ENCODE data around the gene SLC11A1.

The SLC11A1 gene

GRCh38 chr2:218418717-218419458 lies 36.8 kb downstream of the SLC11A1 start, which contains the start of gene VIL1:
TSS of gene VIL1 (plus strand) at chr2:218419123. CDS start at chr2:218423779, 4,656 bp downstream.
- no peak within 1 kb of the TSS for H3K9ac ChIP-seq (ENCODE audit: low read length)

GRCh38 chr2:218419630-218420216 lies 37.6 kb downstream of the SLC11A1 start:
- no peak overlapping the region for H3K27ac ChIP-seq (ENCODE audit: low read length)
- no peaks in the 10 kb centered on the region for H3K9me3 ChIP-seq (ENCODE audit: insufficient read depth, low read length)
- H3K9ac ChIP-seq (ENCODE audit: low read length), result no peak overlapping the region
- H3K27me3 ChIP-seq (ENCODE audit: low read depth, low read length), result no peaks in the 10 kb centered on the region
- H3K4me3 ChIP-seq (ENCODE audit: low read length), result no peak overlapping the region
- no peak for TF ChIP-seq CTCF (IDR thresholded peaks at IDR 0.05; ENCODE audit: low read depth, low read length)
- H3K36me3 ChIP-seq (replicated peaks; ENCODE audit: low read depth, low read length), result no peaks in the 10 kb centered on the region
- H2AFZ ChIP-seq (ENCODE audit: low read depth, low read length), result no peak overlapping the region
- no peak overlapping the region for H3K4me2 ChIP-seq (ENCODE audit: low read length)
- H3K4me1 ChIP-seq (ENCODE audit: low read length), result no peaks in the 10 kb centered on the region
- H3K79me2 ChIP-seq (ENCODE audit: low read length), result no peaks in the 10 kb centered on the region
- H4K20me1 ChIP-seq (ENCODE audit: insufficient read depth, low read length), result no peaks in the 10 kb centered on the region

More at GRCh38 chr2:218418717-218419458, 36.8 kb downstream of the SLC11A1 start, which contains the start of gene VIL1:
- no peaks in the 10 kb centered on the region for H3K4me1 ChIP-seq (ENCODE audit: low read length)
- H3K36me3 ChIP-seq (replicated peaks; ENCODE audit: low read depth, low read length), result no peaks in the 10 kb centered on the region
- no peaks in the 10 kb centered on the region for H3K9me3 ChIP-seq (ENCODE audit: insufficient read depth, low read length)
- H4K20me1 ChIP-seq (ENCODE audit: insufficient read depth, low read length), result no peaks in the 10 kb centered on the region
- H2AFZ ChIP-seq (ENCODE audit: low read depth, low read length), result no peak within 1 kb of the TSS
- H3K27me3 ChIP-seq (ENCODE audit: low read depth, low read length), result no peaks in the 10 kb centered on the region
- H3K79me2 ChIP-seq (ENCODE audit: low read length), result no peaks in the 10 kb centered on the region
- TF ChIP-seq CTCF (IDR thresholded peaks at IDR 0.05; ENCODE audit: low read depth, low read length), result no peak
- no peak for TF ChIP-seq EZH2phosphoT487 (IDR thresholded peaks at IDR 0.05; ENCODE audit: low read depth)
- no peak within 1 kb of the TSS for H3K4me3 ChIP-seq (ENCODE audit: low read length)
- no peak within 1 kb of the TSS for H3K27ac ChIP-seq (ENCODE audit: low read length)
- no peak within 1 kb of the TSS for H3K4me2 ChIP-seq (ENCODE audit: low read length)

- Histone ChIP-seq H3K36me3 (replicated peaks; ENCODE audit: low read depth, low read length) (no peaks in the 10 kb centered on the region), H4K20me1 (ENCODE audit: insufficient read depth, low read length) (no peaks in the 10 kb centered on the region), H3K4me1 (ENCODE audit: low read length) (no peaks in the 10 kb centered on the region), H3K79me2 (ENCODE audit: low read length) (no peaks in the 10 kb centered on the region), H3K4me3 (ENCODE audit: low read length) (no peak overlapping the region), H3K27me3 (ENCODE audit: low read depth, low read length) (no peaks in the 10 kb centered on the region), H3K9ac (ENCODE audit: low read length) (no peak overlapping the region), H2AFZ (ENCODE audit: low read depth, low read length) (no peak overlapping the region), H3K4me2 (ENCODE audit: low read length) (no peak overlapping the region), H3K27ac (ENCODE audit: low read length) (no peak overlapping the region), H3K9me3 (ENCODE audit: insufficient read depth, low read length) (no peaks in the 10 kb centered on the region)
- TF ChIP-seq CTCF (IDR thresholded peaks at IDR 0.05; ENCODE audit: low read depth, low read length) (no peak), EZH2phosphoT487 (IDR thresholded peaks at IDR 0.05; ENCODE audit: low read depth) (no peak)
Measured at GRCh38 chr2:218421027-218421426, 39.0 kb downstream of the SLC11A1 start.

- no peaks in the 10 kb centered on the region for H3K79me2 ChIP-seq (ENCODE audit: low read length)
- no peaks in the 10 kb centered on the region for H3K27me3 ChIP-seq (ENCODE audit: low read depth, low read length)
- TF ChIP-seq EZH2phosphoT487 (IDR thresholded peaks at IDR 0.05; ENCODE audit: low read depth) (no peak), CTCF (IDR thresholded peaks at IDR 0.05; ENCODE audit: low read depth, low read length) (no peak)
- no peaks in the 10 kb centered on the region for H4K20me1 ChIP-seq (ENCODE audit: insufficient read depth, low read length)
- H3K9me3 ChIP-seq (ENCODE audit: insufficient read depth, low read length), result no peaks in the 10 kb centered on the region
- H3K4me2 ChIP-seq (ENCODE audit: low read length), result no peak overlapping the region
- H2AFZ ChIP-seq (ENCODE audit: low read depth, low read length), result no peak overlapping the region
- no peak overlapping the region for H3K27ac ChIP-seq (ENCODE audit: low read length)
- H3K9ac ChIP-seq (ENCODE audit: low read length), result no peak overlapping the region
- H3K36me3 ChIP-seq (replicated peaks; ENCODE audit: low read depth, low read length), result no peaks in the 10 kb centered on the region
- no peak overlapping the region for H3K4me3 ChIP-seq (ENCODE audit: low read length)
- H3K4me1 ChIP-seq (ENCODE audit: low read length), result no peaks in the 10 kb centered on the region
Measured at GRCh38 chr2:218422403-218423086, 40.5 kb downstream of the SLC11A1 start.
